ENCODE measurements around the gene NDUFS5. TPM values are rescaled to one million over a fixed set of nuclear protein-coding genes. Genes with fewer than 3 reads are reported as not detected.

Gene NDUFS5
- total RNA-seq, 1 experiment from 2014 or later, result 176 TPM

DNA sequence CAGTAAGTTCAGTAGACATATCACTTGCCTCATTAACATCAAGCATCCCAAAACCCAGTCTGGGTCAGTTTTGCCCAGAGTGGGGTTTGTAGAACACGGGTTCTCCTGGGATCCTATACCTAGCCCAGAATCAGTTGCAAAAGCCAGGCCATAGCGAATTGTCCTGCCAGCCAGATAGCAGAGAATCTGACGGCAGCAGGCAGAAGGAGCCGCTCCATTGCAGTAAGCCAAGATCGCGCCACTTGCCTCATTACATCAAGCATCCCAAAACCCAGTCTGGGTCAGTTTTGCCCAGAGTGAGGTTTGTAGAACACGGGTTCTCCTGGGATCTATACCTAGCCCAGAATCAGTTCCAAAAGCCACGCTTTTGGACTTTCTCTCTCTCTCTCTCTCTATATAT lies 19.1 kb downstream of the NDUFS5 start:
- TF ChIP-seq, protein P1, sequence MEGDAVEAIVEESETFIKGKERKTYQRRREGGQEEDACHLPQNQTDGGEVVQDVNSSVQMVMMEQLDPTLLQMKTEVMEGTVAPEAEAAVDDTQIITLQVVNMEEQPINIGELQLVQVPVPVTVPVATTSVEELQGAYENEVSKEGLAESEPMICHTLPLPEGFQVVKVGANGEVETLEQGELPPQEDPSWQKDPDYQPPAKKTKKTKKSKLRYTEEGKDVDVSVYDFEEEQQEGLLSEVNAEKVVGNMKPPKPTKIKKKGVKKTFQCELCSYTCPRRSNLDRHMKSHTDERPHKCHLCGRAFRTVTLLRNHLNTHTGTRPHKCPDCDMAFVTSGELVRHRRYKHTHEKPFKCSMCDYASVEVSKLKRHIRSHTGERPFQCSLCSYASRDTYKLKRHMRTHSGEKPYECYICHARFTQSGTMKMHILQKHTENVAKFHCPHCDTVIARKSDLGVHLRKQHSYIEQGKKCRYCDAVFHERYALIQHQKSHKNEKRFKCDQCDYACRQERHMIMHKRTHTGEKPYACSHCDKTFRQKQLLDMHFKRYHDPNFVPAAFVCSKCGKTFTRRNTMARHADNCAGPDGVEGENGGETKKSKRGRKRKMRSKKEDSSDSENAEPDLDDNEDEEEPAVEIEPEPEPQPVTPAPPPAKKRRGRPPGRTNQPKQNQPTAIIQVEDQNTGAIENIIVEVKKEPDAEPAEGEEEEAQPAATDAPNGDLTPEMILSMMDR (IDR thresholded peaks at IDR 0.05; ENCODE audit: insufficient read depth in 1 of 2, low read depth in 1 of 2, low read length in 1 of 2, severe bottlenecking in 1 of 2, unreplicated experiment in 1 of 2), result no peak
- POLR2A ChIA-PET, result no interaction called here
- Histone ChIP-seq H3K27me3 (replicated peaks; ENCODE audit: control insufficient read depth, insufficient read depth, low read length) (no peaks in the 10 kb centered on the region), H3K36me3 (ENCODE audit: control insufficient read depth, insufficient read depth, low read length) (no peaks in the 10 kb centered on the region), H3K9me3 (no peaks in the 10 kb centered on the region), H3K4me3 (ENCODE audit: low read depth, low read length) (no peak overlapping the region), H3K4me1 (no peaks in the 10 kb centered on the region)
- intact Hi-C loops (cut with micrococcal nuclease; ENCODE audit: unreplicated experiment), result no loop called here
- Mint-ChIP-seq H3K4me1 (ENCODE audit: low read depth, unreplicated experiment) (no peaks in the 10 kb centered on the region), H3K9me3 (ENCODE audit: unreplicated experiment) (no peaks in the 10 kb centered on the region), H3K27me3 (ENCODE audit: insufficient read depth, unreplicated experiment) (no peaks in the 10 kb centered on the region), H3K27ac (ENCODE audit: unreplicated experiment) (no peak overlapping the region), H3K4me3 (ENCODE audit: unreplicated experiment) (no peak overlapping the region), H3K36me3 (ENCODE audit: insufficient read depth, unreplicated experiment) (peaks cover 17% of the 10 kb centered on the region)
- no TSS peak for BruUV-seq (replicated peaks)
- DNase-seq, result no peak
- CTCF ChIA-PET, result no interaction called here

- DNase-seq, result no peak
- intact Hi-C loops (cut with micrococcal nuclease; ENCODE audit: unreplicated experiment), result no loop called here
- ChIA-PET CTCF (no interaction called here), POLR2A (no interaction called here)
- no peak overlapping the region for H3K4me3 Mint-ChIP-seq (ENCODE audit: unreplicated experiment)
- Histone ChIP-seq H3K36me3 (ENCODE audit: control insufficient read depth, insufficient read depth, low read length) (no peaks in the 10 kb centered on the region), H3K4me3 (ENCODE audit: low read depth, low read length) (no peak overlapping the region), H3K4me1 (no peaks in the 10 kb centered on the region), H3K9me3 (no peaks in the 10 kb centered on the region), H3K27me3 (replicated peaks; ENCODE audit: control insufficient read depth, insufficient read depth, low read length) (no peaks in the 10 kb centered on the region)
- no peaks in the 10 kb centered on the region for H3K9me3 Mint-ChIP-seq (ENCODE audit: unreplicated experiment)
- no peak overlapping the region for H3K27ac Mint-ChIP-seq (ENCODE audit: unreplicated experiment)
- no peaks in the 10 kb centered on the region for H3K27me3 Mint-ChIP-seq (ENCODE audit: insufficient read depth, unreplicated experiment)
- no TSS peak for BruUV-seq (replicated peaks)
- peaks cover 15% of the 10 kb centered on the region for H3K36me3 Mint-ChIP-seq (ENCODE audit: insufficient read depth, unreplicated experiment)
- H3K4me1 Mint-ChIP-seq (ENCODE audit: low read depth, unreplicated experiment), result no peaks in the 10 kb centered on the region
- TF ChIP-seq, protein P1 (IDR thresholded peaks at IDR 0.05; ENCODE audit: insufficient read depth in 1 of 2, low read depth in 1 of 2, low read length in 1 of 2, severe bottlenecking in 1 of 2, unreplicated experiment in 1 of 2), result no peak
Measured at GRCh38 chr1:39046613-39047210, 20.6 kb downstream of the NDUFS5 start.

DNA sequence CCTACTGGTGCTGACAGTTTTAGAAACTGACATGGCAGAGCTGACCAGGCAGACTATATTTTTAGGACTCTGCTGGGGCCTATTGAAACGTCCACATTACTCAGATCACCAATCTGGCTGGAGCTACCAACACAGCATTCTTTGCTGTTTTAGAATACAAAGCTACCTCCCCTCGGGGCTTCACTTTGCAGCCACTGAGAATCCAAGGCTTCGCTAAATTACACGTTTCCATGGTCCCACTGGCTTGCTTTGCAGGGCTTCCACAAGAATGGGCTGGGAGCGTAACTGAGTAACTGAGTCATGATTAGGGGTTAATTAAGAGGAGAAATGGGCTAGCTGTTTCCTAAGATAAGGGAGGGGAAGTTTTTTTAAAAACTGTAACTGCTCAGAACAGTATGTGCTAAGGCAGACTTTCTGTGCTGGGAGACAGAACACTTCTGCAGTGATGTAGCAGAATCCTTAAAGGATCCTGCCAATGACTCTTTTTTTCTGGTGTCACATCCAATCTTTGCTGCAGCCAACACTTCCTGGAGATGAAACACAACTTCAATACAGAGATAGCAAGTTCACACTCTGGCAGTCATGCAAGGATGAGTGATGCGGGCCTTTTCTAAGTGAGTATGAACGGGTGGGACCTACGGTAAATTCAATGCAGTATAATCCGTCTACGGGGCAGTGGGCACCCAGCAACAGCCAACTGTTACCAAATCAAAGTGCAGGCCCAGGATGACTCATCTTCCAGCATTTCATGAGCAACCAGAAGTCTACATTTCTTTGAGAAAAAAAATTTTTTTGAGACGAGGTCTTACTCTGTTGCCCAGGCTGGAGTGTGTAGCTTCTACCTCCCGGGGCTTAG lies 21.5 kb downstream of the NDUFS5 start:
- H3K4me3 ChIP-seq (ENCODE audit: low read depth, low read length), result no peak overlapping the region
- no peaks in the 10 kb centered on the region for H3K9me3 Mint-ChIP-seq (ENCODE audit: unreplicated experiment)
- ChIA-PET POLR2A (no interaction called here), CTCF (no interaction called here)
- no peaks in the 10 kb centered on the region for H3K27me3 ChIP-seq (replicated peaks; ENCODE audit: control insufficient read depth, insufficient read depth, low read length)
- no peaks in the 10 kb centered on the region for H3K9me3 ChIP-seq
- no peak for DNase-seq
- no peaks in the 10 kb centered on the region for H3K27me3 Mint-ChIP-seq (ENCODE audit: insufficient read depth, unreplicated experiment)
- no peaks in the 10 kb centered on the region for H3K36me3 ChIP-seq (ENCODE audit: control insufficient read depth, insufficient read depth, low read length)
- BruUV-seq (replicated peaks), result no TSS peak
- no peaks in the 10 kb centered on the region for H3K4me1 ChIP-seq
- TF ChIP-seq, protein P1 (IDR thresholded peaks at IDR 0.05; ENCODE audit: insufficient read depth in 1 of 2, low read depth in 1 of 2, low read length in 1 of 2, severe bottlenecking in 1 of 2, unreplicated experiment in 1 of 2), result no peak
- H3K4me1 Mint-ChIP-seq (ENCODE audit: low read depth, unreplicated experiment), result no peaks in the 10 kb centered on the region
- no peak overlapping the region for H3K4me3 Mint-ChIP-seq (ENCODE audit: unreplicated experiment)
- H3K27ac Mint-ChIP-seq (ENCODE audit: unreplicated experiment), result no peak overlapping the region
- intact Hi-C loops (cut with micrococcal nuclease; ENCODE audit: unreplicated experiment), result no loop called here
- peaks cover 13% of the 10 kb centered on the region for H3K36me3 Mint-ChIP-seq (ENCODE audit: insufficient read depth, unreplicated experiment)
